GM12873 (cell line): ENCODE measurements around the gene KRTAP10-6.
"Not testable (repeated sequence)": the region's sequence is repeated elsewhere in the genome, so short reads cannot be mapped to it uniquely, and the experiment has no call there.

Source experiments
- TF ChIP-seq, protein P1 (sequence below): IDR thresholded peaks from 2 replicates; pipeline ENCODE4 v1.5.1; 2012; ENCODE audit warnings: low read depth, mild to moderate bottlenecking, moderate library complexity, low read length, control low read depth; ENCODE audit not compliant: insufficient read depth; ENCODE audit errors: missing control alignments

The KRTAP10-6 gene

GRCh38 chr21:44603911-44604310, 11.6 kb upstream of the KRTAP10-6 start:
- TF ChIP-seq, protein P1, sequence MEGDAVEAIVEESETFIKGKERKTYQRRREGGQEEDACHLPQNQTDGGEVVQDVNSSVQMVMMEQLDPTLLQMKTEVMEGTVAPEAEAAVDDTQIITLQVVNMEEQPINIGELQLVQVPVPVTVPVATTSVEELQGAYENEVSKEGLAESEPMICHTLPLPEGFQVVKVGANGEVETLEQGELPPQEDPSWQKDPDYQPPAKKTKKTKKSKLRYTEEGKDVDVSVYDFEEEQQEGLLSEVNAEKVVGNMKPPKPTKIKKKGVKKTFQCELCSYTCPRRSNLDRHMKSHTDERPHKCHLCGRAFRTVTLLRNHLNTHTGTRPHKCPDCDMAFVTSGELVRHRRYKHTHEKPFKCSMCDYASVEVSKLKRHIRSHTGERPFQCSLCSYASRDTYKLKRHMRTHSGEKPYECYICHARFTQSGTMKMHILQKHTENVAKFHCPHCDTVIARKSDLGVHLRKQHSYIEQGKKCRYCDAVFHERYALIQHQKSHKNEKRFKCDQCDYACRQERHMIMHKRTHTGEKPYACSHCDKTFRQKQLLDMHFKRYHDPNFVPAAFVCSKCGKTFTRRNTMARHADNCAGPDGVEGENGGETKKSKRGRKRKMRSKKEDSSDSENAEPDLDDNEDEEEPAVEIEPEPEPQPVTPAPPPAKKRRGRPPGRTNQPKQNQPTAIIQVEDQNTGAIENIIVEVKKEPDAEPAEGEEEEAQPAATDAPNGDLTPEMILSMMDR, result no peak

DNA sequence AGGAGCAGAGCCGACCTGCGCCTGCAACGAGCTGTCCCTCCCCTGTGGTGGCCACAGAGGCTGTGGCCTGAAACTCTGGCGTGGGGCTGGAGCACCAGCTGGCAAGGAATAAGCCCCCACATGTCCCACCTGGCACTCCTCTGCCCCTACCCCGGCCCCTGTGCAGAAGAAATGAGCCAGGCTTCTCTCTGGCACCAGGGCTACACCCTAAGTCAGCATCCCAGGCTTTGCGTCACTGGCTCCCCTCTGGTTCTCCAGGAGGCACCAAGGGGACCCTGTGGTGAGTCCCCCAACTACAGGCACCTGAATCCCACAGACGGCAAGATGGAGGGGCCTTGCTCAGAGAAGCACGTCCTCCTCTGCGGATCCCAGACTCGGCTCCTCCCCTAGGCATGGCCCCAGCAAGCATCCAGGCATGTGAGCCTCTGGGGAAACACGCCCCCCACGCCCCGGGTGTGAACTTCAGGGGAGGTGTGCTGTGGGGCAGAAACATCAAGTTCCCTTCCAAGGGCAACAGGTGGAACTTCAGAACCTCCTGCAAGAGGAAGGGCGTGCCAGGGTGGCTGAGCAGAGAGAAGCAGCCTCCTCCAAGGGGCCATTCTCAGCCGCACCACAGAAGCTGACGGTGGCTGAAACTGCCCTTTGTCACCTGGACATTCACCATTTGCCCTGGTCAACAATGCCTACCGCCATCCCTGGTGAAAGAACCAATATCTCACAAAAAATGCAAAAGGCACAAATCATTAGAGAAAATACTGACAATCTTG, 11.0 kb upstream of the KRTAP10-6 start:
- TF ChIP-seq, protein P1, result no peak

DNA sequence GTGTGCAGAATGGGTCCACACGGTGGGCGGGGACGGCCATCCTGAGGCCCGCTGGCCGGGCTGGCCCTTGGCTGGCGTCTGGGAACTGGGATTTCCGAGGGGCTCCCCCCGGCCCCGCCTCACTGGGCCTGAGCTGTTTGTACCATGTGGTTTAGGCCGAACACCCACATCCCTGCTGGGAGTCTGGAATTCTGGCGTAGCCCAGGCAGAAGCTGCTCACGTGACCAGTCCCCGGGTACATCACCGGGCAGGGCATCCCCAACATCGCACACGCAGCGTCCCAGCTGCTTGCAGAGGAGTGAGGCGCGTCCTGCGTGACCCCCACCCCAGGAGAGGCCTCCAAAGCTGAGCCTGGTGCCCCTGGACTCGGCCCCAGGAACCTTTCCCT, 10.2 kb upstream of the KRTAP10-6 start:
- TF ChIP-seq, protein P1, result no peak

- TF ChIP-seq, protein P1, result no peak
Observed at GRCh38 chr21:44601596-44602462, 9.5 kb upstream of the KRTAP10-6 start.

- TF ChIP-seq, protein P1, result not testable (repeated sequence)
Observed at GRCh38 chr21:44600118-44600978, 8.0 kb upstream of the KRTAP10-6 start, which contains the start of gene KRTAP10-7. Gene KRTAP10-7 (plus strand): TSS chr21:44600597. CDS start chr21:44600622, 25 bp downstream.

DNA sequence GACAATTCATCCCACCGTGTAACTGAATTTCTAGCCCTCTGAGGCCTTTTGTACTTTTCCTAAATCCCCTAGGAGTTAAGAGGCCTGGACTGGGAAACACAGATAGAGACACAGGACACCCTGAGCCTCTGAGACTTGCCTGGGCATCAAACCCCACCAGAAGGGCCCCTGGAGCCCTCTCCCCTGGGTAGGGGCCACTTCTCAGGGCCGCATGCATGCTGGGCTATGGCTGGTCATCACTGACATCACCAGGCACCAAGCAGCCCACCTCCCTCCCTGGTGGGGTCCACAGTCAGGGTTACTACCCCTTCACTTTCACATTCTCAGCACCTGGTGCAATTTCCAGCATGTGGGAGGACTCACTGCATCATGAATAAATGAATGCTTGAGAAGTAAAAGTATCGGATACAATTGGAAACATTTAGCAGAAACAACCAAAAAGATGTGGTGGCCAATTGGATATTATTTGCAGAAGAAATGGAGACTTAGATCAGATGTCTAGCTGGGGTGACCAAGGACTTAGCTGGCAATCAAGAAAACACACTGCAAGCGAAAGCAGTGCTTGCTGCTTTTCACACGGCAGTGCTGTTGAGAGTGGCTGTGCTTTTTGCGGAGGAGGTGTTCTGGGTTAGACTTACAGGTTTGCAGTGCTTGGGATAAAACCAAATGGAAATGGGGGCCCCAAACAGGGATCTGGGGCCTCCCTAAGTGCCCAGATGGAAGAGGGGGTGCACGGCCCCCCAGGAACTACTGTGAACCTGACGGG, 7.1 kb upstream of the KRTAP10-6 start:
- TF ChIP-seq, protein P1, result no peak
